GM19025 (cell line): ENCODE data around the gene SPIN2A.
"Not testable (repeated sequence)": the region's sequence is repeated elsewhere in the genome, so short reads cannot be mapped to it uniquely, and the experiment has no call there.

Experiments used
- ATAC-seq: cut with Tn5 transposase; IDR thresholded peaks from one replicate; pipeline ENCODE4 v1.9.1; 2021; ENCODE audit warnings: mild to moderate bottlenecking, low read depth, moderate library complexity; ENCODE audit not compliant: unreplicated experiment

Gene SPIN2A

GRCh38 chrX:57103489-57103888 is 33.7 kb downstream of the SPIN2A start:
- ATAC-seq = no peak

GRCh38 chrX:57102918-57103317 is 34.3 kb downstream of the SPIN2A start:
- ATAC-seq = not testable (repeated sequence)
